HEK293 (cell line): ENCODE results near the gene WAC.

ENCODE experiments used
- BCL11A ChIP-seq: fragments of 450-650 bp; formaldehyde crosslinking; IDR thresholded peaks from 2 replicates; pipeline ENCODE4 v1.5.1; 2016; ENCODE audit warnings: low read depth, missing biosample characterization, missing genetic modification characterization
- BCL11B ChIP-seq: fragments of 450-650 bp; formaldehyde crosslinking; IDR thresholded peaks from 2 replicates; pipeline ENCODE4 v1.5.1; 2016; ENCODE audit warnings: low read depth, missing biosample characterization, missing genetic modification characterization
- GLIS2 ChIP-seq: fragments of 450-650 bp; formaldehyde crosslinking; IDR thresholded peaks from 2 replicates; pipeline ENCODE4 v1.5.1; 2016; ENCODE audit warnings: missing biosample characterization, missing genetic modification characterization
- KLF1 ChIP-seq: fragments of 450-650 bp; formaldehyde crosslinking; IDR thresholded peaks from 2 replicates; pipeline ENCODE4 v1.5.1; 2016; ENCODE audit warnings: missing biosample characterization, missing genetic modification characterization
- KLF8 ChIP-seq: fragments of 450-650 bp; formaldehyde crosslinking; IDR thresholded peaks from 2 replicates; pipeline ENCODE4 v1.5.1; 2016; ENCODE audit warnings: missing biosample characterization, missing genetic modification characterization
- TCF7L2 ChIP-seq: IDR thresholded peaks from 2 replicates; pipeline ENCODE4 v1.6.1; 2011; ENCODE audit warnings: low read depth, mild to moderate bottlenecking, inconsistent platforms, low read length, moderate library complexity, borderline replicate concordance
- WT1 ChIP-seq: fragments of 450-650 bp; formaldehyde crosslinking; IDR thresholded peaks from 2 replicates; pipeline ENCODE4 v1.5.1; 2016; ENCODE audit warnings: missing biosample characterization, missing genetic modification characterization
- ZBTB1 ChIP-seq: fragments of 450-650 bp; formaldehyde crosslinking; IDR thresholded peaks from 2 replicates; pipeline ENCODE4 v1.5.1; 2016; ENCODE audit warnings: missing biosample characterization, missing genetic modification characterization
- ZBTB20 ChIP-seq: fragments of 450-650 bp; formaldehyde crosslinking; IDR thresholded peaks from 2 replicates; pipeline ENCODE4 v1.5.1; 2016; ENCODE audit warnings: missing biosample characterization, missing genetic modification characterization
- ZFP3 ChIP-seq: fragments of 450-650 bp; formaldehyde crosslinking; IDR thresholded peaks from 2 replicates; pipeline ENCODE4 v1.5.1; 2016; ENCODE audit warnings: low read depth, missing biosample characterization, missing genetic modification characterization
- ZFP41 ChIP-seq: fragments of 450-650 bp; formaldehyde crosslinking; IDR thresholded peaks from 2 replicates; pipeline ENCODE4 v1.5.1; 2016; ENCODE audit warnings: missing biosample characterization, missing genetic modification characterization, borderline replicate concordance
- ZNF174 ChIP-seq: fragments of 450-650 bp; formaldehyde crosslinking; IDR thresholded peaks from 2 replicates; pipeline ENCODE4 v1.5.0; 2017; ENCODE audit warnings: missing biosample characterization, mild to moderate bottlenecking, missing genetic modification characterization
- ZNF223 ChIP-seq: fragments of 450-650 bp; formaldehyde crosslinking; IDR thresholded peaks from 2 replicates; pipeline ENCODE4 v1.5.1; 2016; ENCODE audit warnings: missing biosample characterization, missing genetic modification characterization
- ZNF335 ChIP-seq: fragments of 450-650 bp; formaldehyde crosslinking; conservative IDR thresholded peaks from 2 replicates; pipeline ENCODE4 v1.5.1; 2016; ENCODE audit warnings: missing biosample characterization, missing genetic modification characterization
- ZNF366 ChIP-seq: fragments of 450-650 bp; formaldehyde crosslinking; conservative IDR thresholded peaks from 2 replicates; pipeline ENCODE4 v1.5.1; 2016; ENCODE audit warnings: missing biosample characterization, missing genetic modification characterization
- ZNF37A ChIP-seq: fragments of 450-650 bp; IDR thresholded peaks from 2 replicates; pipeline ENCODE4 v1.5.1; 2018; ENCODE audit warnings: missing biosample characterization, missing genetic modification characterization
- ZNF555 ChIP-seq: fragments of 450-650 bp; formaldehyde crosslinking; conservative IDR thresholded peaks from 2 replicates; pipeline ENCODE4 v1.5.1; 2017; ENCODE audit warnings: missing biosample characterization, mild to moderate bottlenecking, missing genetic modification characterization, inconsistent platforms
- ZNF600 ChIP-seq: fragments of 450-650 bp; formaldehyde crosslinking; IDR thresholded peaks from 2 replicates; pipeline ENCODE4 v1.5.1; 2016; ENCODE audit warnings: missing biosample characterization, missing genetic modification characterization
- ZNF664 ChIP-seq: fragments of 450-650 bp; formaldehyde crosslinking; IDR thresholded peaks from 2 replicates; pipeline ENCODE4 v1.5.1; 2016; ENCODE audit warnings: missing biosample characterization, missing genetic modification characterization
- ZNF747 ChIP-seq: fragments of 450-650 bp; formaldehyde crosslinking; IDR thresholded peaks from 2 replicates; pipeline ENCODE4 v1.5.1; 2016; ENCODE audit warnings: missing biosample characterization, missing genetic modification characterization
- TF ChIP-seq, protein P1 (sequence below): fragments of 450-650 bp; formaldehyde crosslinking; optimal IDR thresholded peaks from 2 replicates; pipeline ENCODE3; 2016; ENCODE audit warnings: missing biosample characterization, mild to moderate bottlenecking, missing genetic modification characterization
- TF ChIP-seq, protein P2 (sequence below): fragments of 450-650 bp; formaldehyde crosslinking; IDR thresholded peaks from 2 replicates; pipeline ENCODE4 v1.5.1; 2016; ENCODE audit warnings: missing biosample characterization, missing genetic modification characterization
- TF ChIP-seq, protein P3 (sequence below): fragments of 450-650 bp; formaldehyde crosslinking; IDR thresholded peaks from 2 replicates; pipeline ENCODE4 v1.5.1; 2016; ENCODE audit warnings: missing biosample characterization, missing genetic modification characterization, borderline replicate concordance
- TF ChIP-seq, protein P4 (sequence below): fragments of 450-650 bp; formaldehyde crosslinking; IDR thresholded peaks from 2 replicates; pipeline ENCODE4 v1.5.1; 2017; ENCODE audit warnings: missing biosample characterization, missing genetic modification characterization
- TF ChIP-seq, protein P5 (sequence below): fragments of 450-650 bp; formaldehyde crosslinking; IDR thresholded peaks from 2 replicates; pipeline ENCODE4 v1.5.1; 2017; ENCODE audit warnings: missing biosample characterization, missing genetic modification characterization

WAC gene

DNA sequence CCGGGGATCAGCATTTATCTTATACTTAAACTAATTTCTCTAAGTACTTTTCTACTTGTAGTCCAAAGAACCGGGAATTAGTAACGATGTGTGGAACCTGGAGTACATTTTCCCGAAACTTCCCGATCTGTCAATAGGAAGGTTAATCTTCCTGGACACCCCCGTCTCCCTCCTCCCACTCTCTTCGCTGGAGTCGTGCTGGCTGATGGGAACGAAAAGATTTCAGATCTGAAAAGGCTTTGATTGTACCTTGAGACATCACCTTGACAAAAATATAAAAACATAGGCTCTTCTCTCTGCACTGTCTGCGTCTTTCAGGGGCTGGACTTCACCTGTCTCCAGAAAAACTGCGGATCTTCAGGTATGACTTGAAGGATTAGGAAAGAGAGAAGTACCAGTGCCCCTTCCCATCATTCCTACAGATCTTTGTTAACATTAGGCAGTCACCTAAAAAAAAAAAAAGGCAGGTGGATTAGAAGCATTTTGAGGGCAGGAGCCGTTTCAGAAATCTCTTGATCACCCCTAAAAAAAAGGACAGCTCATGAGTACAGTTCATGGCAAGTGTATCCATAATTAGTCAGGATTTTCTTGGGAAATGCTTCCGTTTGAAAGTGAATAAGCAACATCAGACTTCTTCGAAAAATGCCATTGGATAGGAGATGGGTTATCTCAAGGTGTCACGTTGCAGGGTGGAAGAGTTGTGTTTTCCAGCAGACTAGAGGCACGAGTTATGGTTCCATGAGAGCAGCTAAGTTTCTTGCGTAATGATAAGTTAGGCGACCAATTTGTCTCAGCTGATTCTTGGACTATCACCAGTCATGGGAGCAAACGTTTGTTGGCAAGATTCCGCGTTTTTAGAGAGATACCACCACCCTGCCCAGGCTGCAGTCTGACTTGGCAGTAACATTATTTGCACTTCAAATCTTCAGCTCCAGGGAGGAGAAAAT is 136.6 kb downstream of the WAC start (continued):
- no peak for TF ChIP-seq KLF1 (tag by site-specific recombination)
- no peak for TF ChIP-seq WT1 (tag by site-specific recombination)
- peak; percentile 11 for TF ChIP-seq ZBTB20
- no peak for TF ChIP-seq ZBTB1 (tag by site-specific recombination)
- TF ChIP-seq, protein P1, sequence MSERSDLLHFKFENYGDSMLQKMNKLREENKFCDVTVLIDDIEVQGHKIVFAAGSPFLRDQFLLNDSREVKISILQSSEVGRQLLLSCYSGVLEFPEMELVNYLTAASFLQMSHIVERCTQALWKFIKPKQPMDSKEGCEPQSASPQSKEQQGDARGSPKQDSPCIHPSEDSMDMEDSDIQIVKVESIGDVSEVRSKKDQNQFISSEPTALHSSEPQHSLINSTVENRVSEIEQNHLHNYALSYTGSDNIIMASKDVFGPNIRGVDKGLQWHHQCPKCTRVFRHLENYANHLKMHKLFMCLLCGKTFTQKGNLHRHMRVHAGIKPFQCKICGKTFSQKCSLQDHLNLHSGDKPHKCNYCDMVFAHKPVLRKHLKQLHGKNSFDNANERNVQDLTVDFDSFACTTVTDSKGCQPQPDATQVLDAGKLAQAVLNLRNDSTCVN = no peak
- TF ChIP-seq BCL11A (tag by site-specific recombination) = no peak
- no peak for TF ChIP-seq ZFP3 (tag by site-specific recombination)
- TF ChIP-seq, protein P2, sequence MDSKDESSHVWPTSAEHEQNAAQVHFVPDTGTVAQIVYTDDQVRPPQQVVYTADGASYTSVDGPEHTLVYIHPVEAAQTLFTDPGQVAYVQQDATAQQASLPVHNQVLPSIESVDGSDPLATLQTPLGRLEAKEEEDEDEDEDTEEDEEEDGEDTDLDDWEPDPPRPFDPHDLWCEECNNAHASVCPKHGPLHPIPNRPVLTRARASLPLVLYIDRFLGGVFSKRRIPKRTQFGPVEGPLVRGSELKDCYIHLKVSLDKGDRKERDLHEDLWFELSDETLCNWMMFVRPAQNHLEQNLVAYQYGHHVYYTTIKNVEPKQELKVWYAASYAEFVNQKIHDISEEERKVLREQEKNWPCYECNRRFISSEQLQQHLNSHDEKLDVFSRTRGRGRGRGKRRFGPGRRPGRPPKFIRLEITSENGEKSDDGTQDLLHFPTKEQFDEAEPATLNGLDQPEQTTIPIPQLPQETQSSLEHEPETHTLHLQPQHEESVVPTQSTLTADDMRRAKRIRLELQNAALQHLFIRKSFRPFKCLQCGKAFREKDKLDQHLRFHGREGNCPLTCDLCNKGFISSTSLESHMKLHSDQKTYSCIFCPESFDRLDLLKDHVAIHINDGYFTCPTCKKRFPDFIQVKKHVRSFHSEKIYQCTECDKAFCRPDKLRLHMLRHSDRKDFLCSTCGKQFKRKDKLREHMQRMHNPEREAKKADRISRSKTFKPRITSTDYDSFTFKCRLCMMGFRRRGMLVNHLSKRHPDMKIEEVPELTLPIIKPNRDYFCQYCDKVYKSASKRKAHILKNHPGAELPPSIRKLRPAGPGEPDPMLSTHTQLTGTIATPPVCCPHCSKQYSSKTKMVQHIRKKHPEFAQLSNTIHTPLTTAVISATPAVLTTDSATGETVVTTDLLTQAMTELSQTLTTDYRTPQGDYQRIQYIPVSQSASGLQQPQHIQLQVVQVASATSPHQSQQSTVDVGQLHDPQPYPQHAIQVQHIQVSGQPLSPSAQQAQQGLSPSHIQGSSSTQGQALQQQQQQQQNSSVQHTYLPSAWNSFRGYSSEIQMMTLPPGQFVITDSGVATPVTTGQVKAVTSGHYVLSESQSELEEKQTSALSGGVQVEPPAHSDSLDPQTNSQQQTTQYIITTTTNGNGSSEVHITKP (tag by site-specific recombination) = peak; percentile 78
- TF ChIP-seq BCL11B (tag by site-specific recombination) = no peak
- TF ChIP-seq, protein P3, sequence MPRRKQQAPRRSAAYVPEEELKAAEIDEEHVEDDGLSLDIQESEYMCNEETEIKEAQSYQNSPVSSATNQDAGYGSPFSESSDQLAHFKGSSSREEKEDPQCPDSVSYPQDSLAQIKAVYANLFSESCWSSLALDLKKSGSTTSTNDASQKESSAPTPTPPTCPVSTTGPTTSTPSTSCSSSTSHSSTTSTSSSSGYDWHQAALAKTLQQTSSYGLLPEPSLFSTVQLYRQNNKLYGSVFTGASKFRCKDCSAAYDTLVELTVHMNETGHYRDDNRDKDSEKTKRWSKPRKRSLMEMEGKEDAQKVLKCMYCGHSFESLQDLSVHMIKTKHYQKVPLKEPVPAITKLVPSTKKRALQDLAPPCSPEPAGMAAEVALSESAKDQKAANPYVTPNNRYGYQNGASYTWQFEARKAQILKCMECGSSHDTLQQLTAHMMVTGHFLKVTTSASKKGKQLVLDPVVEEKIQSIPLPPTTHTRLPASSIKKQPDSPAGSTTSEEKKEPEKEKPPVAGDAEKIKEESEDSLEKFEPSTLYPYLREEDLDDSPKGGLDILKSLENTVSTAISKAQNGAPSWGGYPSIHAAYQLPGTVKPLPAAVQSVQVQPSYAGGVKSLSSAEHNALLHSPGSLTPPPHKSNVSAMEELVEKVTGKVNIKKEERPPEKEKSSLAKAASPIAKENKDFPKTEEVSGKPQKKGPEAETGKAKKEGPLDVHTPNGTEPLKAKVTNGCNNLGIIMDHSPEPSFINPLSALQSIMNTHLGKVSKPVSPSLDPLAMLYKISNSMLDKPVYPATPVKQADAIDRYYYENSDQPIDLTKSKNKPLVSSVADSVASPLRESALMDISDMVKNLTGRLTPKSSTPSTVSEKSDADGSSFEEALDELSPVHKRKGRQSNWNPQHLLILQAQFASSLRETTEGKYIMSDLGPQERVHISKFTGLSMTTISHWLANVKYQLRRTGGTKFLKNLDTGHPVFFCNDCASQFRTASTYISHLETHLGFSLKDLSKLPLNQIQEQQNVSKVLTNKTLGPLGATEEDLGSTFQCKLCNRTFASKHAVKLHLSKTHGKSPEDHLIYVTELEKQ = no peak
- TF ChIP-seq ZNF223 = no peak
- TF ChIP-seq ZNF600 (tag by site-specific recombination) = no peak
- no peak for TF ChIP-seq TCF7L2
- TF ChIP-seq ZNF366 (tag by site-specific recombination) = no peak; the same call in 1 of the 2 replicates
- no peak for TF ChIP-seq GLIS2 (tag by site-specific recombination)
- TF ChIP-seq ZNF747 = no peak
- TF ChIP-seq ZNF37A (tag by site-specific recombination) = no peak
- TF ChIP-seq, protein P4, sequence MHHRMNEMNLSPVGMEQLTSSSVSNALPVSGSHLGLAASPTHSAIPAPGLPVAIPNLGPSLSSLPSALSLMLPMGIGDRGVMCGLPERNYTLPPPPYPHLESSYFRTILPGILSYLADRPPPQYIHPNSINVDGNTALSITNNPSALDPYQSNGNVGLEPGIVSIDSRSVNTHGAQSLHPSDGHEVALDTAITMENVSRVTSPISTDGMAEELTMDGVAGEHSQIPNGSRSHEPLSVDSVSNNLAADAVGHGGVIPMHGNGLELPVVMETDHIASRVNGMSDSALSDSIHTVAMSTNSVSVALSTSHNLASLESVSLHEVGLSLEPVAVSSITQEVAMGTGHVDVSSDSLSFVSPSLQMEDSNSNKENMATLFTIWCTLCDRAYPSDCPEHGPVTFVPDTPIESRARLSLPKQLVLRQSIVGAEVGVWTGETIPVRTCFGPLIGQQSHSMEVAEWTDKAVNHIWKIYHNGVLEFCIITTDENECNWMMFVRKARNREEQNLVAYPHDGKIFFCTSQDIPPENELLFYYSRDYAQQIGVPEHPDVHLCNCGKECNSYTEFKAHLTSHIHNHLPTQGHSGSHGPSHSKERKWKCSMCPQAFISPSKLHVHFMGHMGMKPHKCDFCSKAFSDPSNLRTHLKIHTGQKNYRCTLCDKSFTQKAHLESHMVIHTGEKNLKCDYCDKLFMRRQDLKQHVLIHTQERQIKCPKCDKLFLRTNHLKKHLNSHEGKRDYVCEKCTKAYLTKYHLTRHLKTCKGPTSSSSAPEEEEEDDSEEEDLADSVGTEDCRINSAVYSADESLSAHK = no peak
- TF ChIP-seq, protein P5, sequence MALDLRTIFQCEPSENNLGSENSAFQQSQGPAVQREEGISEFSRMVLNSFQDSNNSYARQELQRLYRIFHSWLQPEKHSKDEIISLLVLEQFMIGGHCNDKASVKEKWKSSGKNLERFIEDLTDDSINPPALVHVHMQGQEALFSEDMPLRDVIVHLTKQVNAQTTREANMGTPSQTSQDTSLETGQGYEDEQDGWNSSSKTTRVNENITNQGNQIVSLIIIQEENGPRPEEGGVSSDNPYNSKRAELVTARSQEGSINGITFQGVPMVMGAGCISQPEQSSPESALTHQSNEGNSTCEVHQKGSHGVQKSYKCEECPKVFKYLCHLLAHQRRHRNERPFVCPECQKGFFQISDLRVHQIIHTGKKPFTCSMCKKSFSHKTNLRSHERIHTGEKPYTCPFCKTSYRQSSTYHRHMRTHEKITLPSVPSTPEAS = no peak
- 0 out of 2 replicates have a peak, but pooled peaks have one; percentile 5 for TF ChIP-seq ZNF335
- no peak for TF ChIP-seq KLF8 (tag by site-specific recombination)
- no peak for TF ChIP-seq ZNF174 (tag by site-specific recombination)
- TF ChIP-seq ZNF664 (tag by site-specific recombination) = no peak
- TF ChIP-seq ZNF555 (tag by site-specific recombination) = no peak
- TF ChIP-seq ZFP41 (tag by site-specific recombination) = no peak
